Astrocyte (in vitro differentiated cells and primary cell): ENCODE data around the gene MRTFB. TPM values are rescaled to one million over a fixed set of nuclear protein-coding genes. Genes with fewer than 3 reads are reported as not detected.

ENCODE experiments used
- DNase-seq: peaks from one replicate; pipeline ENCODE4 v3.0.0-alpha.2; 2010; ENCODE audit warnings: low read depth
- FAIRE-seq: peaks from 2 replicates; lab custom pipeline; 2011; peaks lifted over from hg19 to GRCh38; lab: Jason Lieb, UNC
- H2AFZ ChIP-seq: 2 replicates; pipeline ENCODE4 v1.6.0; 2012; ENCODE audit warnings: low read depth, low read length, inconsistent platforms
- H3K27ac ChIP-seq: 2 replicates; pipeline ENCODE4 v1.5.1; 2011; ENCODE audit warnings: low read depth, low read length, inconsistent platforms
- H3K27me3 ChIP-seq: 2 replicates; pipeline ENCODE4 v1.6.0; 2011; ENCODE audit warnings: low read length, inconsistent platforms; ENCODE audit not compliant: insufficient read depth
- H3K36me3 ChIP-seq: 2 replicates; pipeline ENCODE4 v1.5.1; 2011; ENCODE audit warnings: low read length, inconsistent platforms; ENCODE audit not compliant: insufficient read depth
- H3K4me1 ChIP-seq: 2 replicates; pipeline ENCODE4 v1.5.1; 2011; ENCODE audit warnings: low read length, inconsistent platforms; ENCODE audit not compliant: insufficient read depth
- H3K4me2 ChIP-seq: 2 replicates; pipeline ENCODE4 v1.6.0; 2012; ENCODE audit warnings: low read length, inconsistent platforms
- H3K4me3 ChIP-seq: 2 replicates; pipeline ENCODE4 v1.5.1; 2011; ENCODE audit warnings: low read depth, mild to moderate bottlenecking, low read length, inconsistent platforms; ENCODE audit not compliant: insufficient read depth
- H3K79me2 ChIP-seq: 2 replicates; pipeline ENCODE4 v1.6.0; 2012; ENCODE audit warnings: mild to moderate bottlenecking, low read length, inconsistent platforms; ENCODE audit not compliant: insufficient read depth
- H3K9ac ChIP-seq: 2 replicates; pipeline ENCODE4 v1.6.0; 2012; ENCODE audit warnings: mild to moderate bottlenecking, low read length, inconsistent platforms
- H3K9me3 ChIP-seq: 2 replicates; pipeline ENCODE4 v1.5.1; 2012; ENCODE audit warnings: low read depth, mild to moderate bottlenecking, low read length, inconsistent platforms; ENCODE audit not compliant: insufficient read depth
- H4K20me1 ChIP-seq: 2 replicates; pipeline ENCODE4 v1.6.0; 2012; ENCODE audit warnings: low read length, inconsistent platforms; ENCODE audit not compliant: insufficient read depth
- H3K27ac Mint-ChIP-seq: one replicate; pipeline ENCODE4 v1.8.0; 2021; ENCODE audit warnings: mild to moderate bottlenecking, mixed read lengths; ENCODE audit not compliant: unreplicated experiment
- H3K27me3 Mint-ChIP-seq: one replicate; pipeline ENCODE4 v1.8.0; 2021; ENCODE audit warnings: low read depth, mixed read lengths; ENCODE audit not compliant: unreplicated experiment
- H3K36me3 Mint-ChIP-seq: one replicate; pipeline ENCODE4 v1.8.0; 2021; ENCODE audit warnings: low read depth, mixed read lengths; ENCODE audit not compliant: unreplicated experiment
- H3K4me1 Mint-ChIP-seq: one replicate; pipeline ENCODE4 v1.8.0; 2021; ENCODE audit warnings: low read depth, mixed read lengths; ENCODE audit not compliant: unreplicated experiment
- H3K4me3 Mint-ChIP-seq: one replicate; pipeline ENCODE4 v1.8.0; 2021; ENCODE audit warnings: mild to moderate bottlenecking, moderate library complexity, mixed read lengths; ENCODE audit not compliant: unreplicated experiment
- H3K9me3 Mint-ChIP-seq: one replicate; pipeline ENCODE4 v1.8.0; 2021; ENCODE audit warnings: mild to moderate bottlenecking, mixed read lengths; ENCODE audit not compliant: unreplicated experiment
- EZH2 ChIP-seq: IDR thresholded peaks from 2 replicates; pipeline ENCODE4 v1.6.1; 2012; ENCODE audit warnings: mild to moderate bottlenecking, low read length, inconsistent platforms; ENCODE audit not compliant: insufficient read depth
- total RNA-seq: library from RNA; stranded (reverse); gene quantifications from 2 replicates; pipeline ENCODE4 v1.2.1, GENCODE V29; 2021
- TF ChIP-seq, protein P1 (sequence below): IDR thresholded peaks from 2 replicates; pipeline ENCODE4 v1.5.1; 2011; ENCODE audit warnings: low read depth, mild to moderate bottlenecking, inconsistent platforms, low read length, moderate library complexity; ENCODE audit not compliant: insufficient read depth

Gene MRTFB
- total RNA-seq, 1 donor from 2014 or later = 32.5 TPM

DNA sequence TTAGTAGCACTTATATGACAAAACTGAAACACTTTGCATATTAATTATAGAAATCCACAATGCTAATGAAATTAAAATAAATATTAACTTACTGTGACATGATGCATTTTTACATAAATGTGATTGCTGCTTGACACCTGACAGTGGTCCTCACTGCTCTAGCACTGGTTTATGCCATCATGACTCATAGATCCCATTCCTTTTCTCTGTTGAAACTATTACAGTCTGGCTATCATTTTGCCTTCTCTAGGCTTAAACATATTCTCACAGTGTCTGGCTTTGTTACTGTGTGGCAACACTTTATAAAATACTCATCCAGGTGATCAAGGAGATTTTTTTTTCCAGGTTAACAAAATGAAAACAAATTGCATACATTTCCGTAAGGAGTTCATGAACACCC lies 108.0 kb downstream of the MRTFB start:
- H3K4me1 ChIP-seq = peaks cover 9% of the 10 kb centered on the region
- H3K4me3 Mint-ChIP-seq = no peak overlapping the region
- H3K27me3 ChIP-seq = no peaks in the 10 kb centered on the region
- no peak overlapping the region for H3K9ac ChIP-seq
- peaks cover 13% of the 10 kb centered on the region for H3K4me1 Mint-ChIP-seq
- H3K27ac ChIP-seq = no peak overlapping the region
- H4K20me1 ChIP-seq = peaks cover 7% of the 10 kb centered on the region
- H3K4me3 ChIP-seq = no peak overlapping the region
- no peaks in the 10 kb centered on the region for H3K79me2 ChIP-seq
- TF ChIP-seq, protein P1, sequence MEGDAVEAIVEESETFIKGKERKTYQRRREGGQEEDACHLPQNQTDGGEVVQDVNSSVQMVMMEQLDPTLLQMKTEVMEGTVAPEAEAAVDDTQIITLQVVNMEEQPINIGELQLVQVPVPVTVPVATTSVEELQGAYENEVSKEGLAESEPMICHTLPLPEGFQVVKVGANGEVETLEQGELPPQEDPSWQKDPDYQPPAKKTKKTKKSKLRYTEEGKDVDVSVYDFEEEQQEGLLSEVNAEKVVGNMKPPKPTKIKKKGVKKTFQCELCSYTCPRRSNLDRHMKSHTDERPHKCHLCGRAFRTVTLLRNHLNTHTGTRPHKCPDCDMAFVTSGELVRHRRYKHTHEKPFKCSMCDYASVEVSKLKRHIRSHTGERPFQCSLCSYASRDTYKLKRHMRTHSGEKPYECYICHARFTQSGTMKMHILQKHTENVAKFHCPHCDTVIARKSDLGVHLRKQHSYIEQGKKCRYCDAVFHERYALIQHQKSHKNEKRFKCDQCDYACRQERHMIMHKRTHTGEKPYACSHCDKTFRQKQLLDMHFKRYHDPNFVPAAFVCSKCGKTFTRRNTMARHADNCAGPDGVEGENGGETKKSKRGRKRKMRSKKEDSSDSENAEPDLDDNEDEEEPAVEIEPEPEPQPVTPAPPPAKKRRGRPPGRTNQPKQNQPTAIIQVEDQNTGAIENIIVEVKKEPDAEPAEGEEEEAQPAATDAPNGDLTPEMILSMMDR = no peak
- TF ChIP-seq EZH2 = no peak
- H3K4me2 ChIP-seq = no peak overlapping the region
- H3K27me3 Mint-ChIP-seq = no peaks in the 10 kb centered on the region
- FAIRE-seq (no peak), DNase-seq (peak; percentile 17)
- H3K9me3 Mint-ChIP-seq = peaks cover 2% of the 10 kb centered on the region
- no peaks in the 10 kb centered on the region for H3K36me3 ChIP-seq
- no peaks in the 10 kb centered on the region for H3K9me3 ChIP-seq
- H3K36me3 Mint-ChIP-seq = peaks cover 4% of the 10 kb centered on the region
- no peak overlapping the region for H2AFZ ChIP-seq
- no peak overlapping the region for H3K27ac Mint-ChIP-seq

DNA sequence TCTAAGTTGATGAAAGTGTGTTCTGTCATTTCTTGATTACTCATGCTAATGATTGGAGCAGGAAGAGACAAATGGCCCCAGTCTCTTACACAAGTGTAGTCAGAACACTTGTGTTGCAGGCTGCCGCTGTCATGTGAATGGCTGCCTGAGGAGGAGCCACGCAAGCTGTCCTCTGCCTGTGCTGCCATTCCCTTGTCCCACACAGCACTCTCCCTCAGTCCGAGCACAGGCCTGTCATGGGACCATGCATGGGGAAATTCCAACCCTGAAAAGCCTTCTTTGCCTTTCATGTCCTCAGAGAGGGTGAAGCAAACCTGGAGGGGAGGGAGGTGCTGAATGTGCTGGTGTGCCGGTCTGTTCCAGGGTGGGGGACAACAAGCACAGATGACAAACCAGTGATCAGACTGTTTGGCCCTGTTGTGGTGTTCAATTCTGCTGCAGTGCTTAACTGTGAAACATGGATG lies 109.4 kb downstream of the MRTFB start:
- peaks cover 4% of the 10 kb centered on the region for H3K36me3 Mint-ChIP-seq
- FAIRE-seq (no peak), DNase-seq (no peak)
- no peak overlapping the region for H3K9ac ChIP-seq
- H3K4me1 Mint-ChIP-seq = peaks cover 18% of the 10 kb centered on the region
- no peaks in the 10 kb centered on the region for H3K9me3 Mint-ChIP-seq
- H3K4me3 ChIP-seq = no peak overlapping the region
- H3K4me1 ChIP-seq = peaks cover 9% of the 10 kb centered on the region
- H3K36me3 ChIP-seq = no peaks in the 10 kb centered on the region
- H3K4me3 Mint-ChIP-seq = no peak overlapping the region
- H3K27me3 ChIP-seq = no peaks in the 10 kb centered on the region
- no peak overlapping the region for H3K27ac ChIP-seq
- no peaks in the 10 kb centered on the region for H3K79me2 ChIP-seq
- TF ChIP-seq, protein P1 = no peak
- no peak for TF ChIP-seq EZH2
- no peak overlapping the region for H3K27ac Mint-ChIP-seq
- peaks cover 8% of the 10 kb centered on the region for H4K20me1 ChIP-seq
- peak overlapping the region; percentile 11 for H3K4me2 ChIP-seq
- H3K9me3 ChIP-seq = no peaks in the 10 kb centered on the region
- H2AFZ ChIP-seq = no peak overlapping the region
- H3K27me3 Mint-ChIP-seq = no peaks in the 10 kb centered on the region

DNA sequence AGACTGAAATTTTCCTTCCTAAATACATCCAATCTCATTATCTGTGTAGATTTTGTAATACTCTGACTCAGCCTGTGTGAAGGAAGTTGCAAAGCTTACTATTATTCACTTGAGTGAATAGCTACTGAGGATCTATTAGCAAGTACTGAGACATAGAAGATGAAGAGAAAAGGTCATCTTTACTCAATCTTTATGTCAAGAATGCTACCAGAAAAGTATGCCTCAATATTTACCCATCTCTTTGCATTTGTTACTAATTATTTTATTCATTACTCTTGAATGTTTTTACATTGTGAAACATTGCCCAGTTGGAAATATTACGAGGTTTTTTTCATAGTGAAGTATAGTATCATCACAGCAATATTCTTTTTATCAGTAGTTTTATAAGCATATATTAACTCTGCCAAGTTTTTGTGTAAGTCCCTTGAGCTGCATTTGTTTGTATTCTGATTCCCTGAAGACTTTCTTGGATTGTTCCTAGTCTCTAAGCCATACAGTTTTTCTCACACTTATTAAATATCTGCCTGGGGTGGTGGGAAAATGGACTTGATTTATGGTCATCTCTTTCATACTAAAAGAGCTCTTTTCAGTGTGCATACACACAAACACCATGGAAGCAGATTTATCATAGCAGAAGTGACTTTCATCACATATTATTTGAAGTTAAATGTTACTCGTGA lies 110.4 kb downstream of the MRTFB start:
- Histone ChIP-seq H3K9ac (no peak overlapping the region), H3K27ac (no peak overlapping the region), H2AFZ (no peak overlapping the region), H3K36me3 (no peaks in the 10 kb centered on the region), H3K4me2 (peak overlapping the region; percentile 11), H4K20me1 (peaks cover 11% of the 10 kb centered on the region), H3K4me1 (peaks cover 18% of the 10 kb centered on the region), H3K4me3 (no peak overlapping the region), H3K27me3 (no peaks in the 10 kb centered on the region), H3K79me2 (no peaks in the 10 kb centered on the region), H3K9me3 (no peaks in the 10 kb centered on the region)
- H3K27ac Mint-ChIP-seq = no peak overlapping the region
- H3K4me3 Mint-ChIP-seq = no peak overlapping the region
- FAIRE-seq (no peak), DNase-seq (peak; percentile 82)
- TF ChIP-seq EZH2 = no peak
- TF ChIP-seq, protein P1 = no peak
- H3K4me1 Mint-ChIP-seq = peaks cover 27% of the 10 kb centered on the region
- no peaks in the 10 kb centered on the region for H3K9me3 Mint-ChIP-seq
- H3K36me3 Mint-ChIP-seq = peaks cover 4% of the 10 kb centered on the region
- H3K27me3 Mint-ChIP-seq = no peaks in the 10 kb centered on the region
